ENCODE results near the gene CRYBA1. TPM values are rescaled to one million over a fixed set of nuclear protein-coding genes. Genes with fewer than 3 reads are reported as not detected.
A peak's percentile ranks its signal among the peaks of the same experiment; 100 is the strongest.

CRYBA1 gene
- total and polyA plus RNA-seq, 8 donors, result not detected

DNA sequence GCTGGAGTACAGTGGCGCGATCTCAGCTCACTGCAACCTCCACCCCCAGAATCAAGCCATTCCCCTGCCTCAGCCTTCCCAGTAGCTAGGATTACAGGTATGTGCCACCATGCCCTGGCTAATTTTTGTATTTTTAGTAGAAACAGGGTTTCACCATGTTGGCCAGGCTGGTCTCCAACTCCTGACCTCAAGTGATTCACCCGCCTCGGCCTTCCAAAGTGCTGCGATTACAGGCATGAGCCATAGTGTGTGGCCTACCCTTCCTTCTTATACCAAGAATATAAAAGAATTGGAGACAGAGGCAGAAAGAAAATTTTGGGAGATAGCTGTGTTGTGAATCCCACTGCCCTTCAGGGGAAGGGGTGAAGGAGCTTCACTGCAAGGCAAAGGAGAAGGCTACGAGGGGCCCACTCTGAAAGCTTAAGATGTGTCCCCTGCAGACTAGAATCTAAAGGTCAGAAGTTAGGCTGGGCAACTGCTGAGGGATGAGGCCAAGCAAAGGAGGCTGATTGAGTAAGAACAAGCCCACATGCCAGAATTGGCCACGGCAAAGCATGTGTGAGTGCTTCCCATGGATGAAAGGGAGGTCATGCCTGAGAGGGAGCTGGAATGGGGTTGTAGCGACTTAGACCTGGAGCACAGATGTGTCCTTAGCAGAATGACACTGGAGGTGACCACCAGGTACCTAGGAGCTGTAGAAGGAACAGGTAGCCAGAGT lies 8.4 kb upstream of the CRYBA1 start:
- H3K27me3 ChIP-seq, result no peaks in the 10 kb centered on the region
- intact Hi-C loops (cut with DNase I), result loop anchor here in 1 of 2 donors (10.0 kb wide), 1 partner anchor 57 kb away; the partner anchor contains the start of gene NUFIP2
- DNase-seq (no peak), ATAC-seq (peak; percentile 10)
- no peaks in the 10 kb centered on the region for H3K36me3 ChIP-seq
- no peak overlapping the region for H3K4me3 ChIP-seq
- H3K4me1 ChIP-seq, result peaks cover 3 to 32% of the 10 kb centered on the region in 2 donors
- TF ChIP-seq, protein P1, sequence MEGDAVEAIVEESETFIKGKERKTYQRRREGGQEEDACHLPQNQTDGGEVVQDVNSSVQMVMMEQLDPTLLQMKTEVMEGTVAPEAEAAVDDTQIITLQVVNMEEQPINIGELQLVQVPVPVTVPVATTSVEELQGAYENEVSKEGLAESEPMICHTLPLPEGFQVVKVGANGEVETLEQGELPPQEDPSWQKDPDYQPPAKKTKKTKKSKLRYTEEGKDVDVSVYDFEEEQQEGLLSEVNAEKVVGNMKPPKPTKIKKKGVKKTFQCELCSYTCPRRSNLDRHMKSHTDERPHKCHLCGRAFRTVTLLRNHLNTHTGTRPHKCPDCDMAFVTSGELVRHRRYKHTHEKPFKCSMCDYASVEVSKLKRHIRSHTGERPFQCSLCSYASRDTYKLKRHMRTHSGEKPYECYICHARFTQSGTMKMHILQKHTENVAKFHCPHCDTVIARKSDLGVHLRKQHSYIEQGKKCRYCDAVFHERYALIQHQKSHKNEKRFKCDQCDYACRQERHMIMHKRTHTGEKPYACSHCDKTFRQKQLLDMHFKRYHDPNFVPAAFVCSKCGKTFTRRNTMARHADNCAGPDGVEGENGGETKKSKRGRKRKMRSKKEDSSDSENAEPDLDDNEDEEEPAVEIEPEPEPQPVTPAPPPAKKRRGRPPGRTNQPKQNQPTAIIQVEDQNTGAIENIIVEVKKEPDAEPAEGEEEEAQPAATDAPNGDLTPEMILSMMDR (IDR thresholded peaks at IDR 0.05), result no peak
- no peak overlapping the region for H3K27ac ChIP-seq
- no peaks in the 10 kb centered on the region for H3K9me3 ChIP-seq

DNA sequence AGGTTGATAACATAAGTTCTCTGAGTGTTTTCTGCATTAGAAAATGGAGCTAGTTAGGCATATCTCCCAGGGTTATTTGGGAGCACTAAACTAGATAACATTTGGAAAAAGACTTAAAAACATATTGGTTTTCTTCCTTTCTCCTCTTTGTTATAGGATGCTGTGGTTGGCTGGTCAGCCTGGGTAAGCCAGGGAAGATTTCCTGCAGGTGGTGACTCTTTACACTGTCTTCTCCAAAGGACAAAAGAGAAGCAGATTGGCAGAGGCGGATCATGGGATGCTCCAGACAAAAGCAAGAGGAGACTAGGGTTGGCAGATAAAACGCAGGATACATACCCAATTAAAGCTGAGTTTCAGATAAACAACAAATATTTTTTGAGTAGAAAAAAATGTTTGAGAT lies 6.2 kb upstream of the CRYBA1 start:
- no peaks in the 10 kb centered on the region for H3K36me3 ChIP-seq
- intact Hi-C loops (cut with DNase I), result no loop called here
- no peaks in the 10 kb centered on the region for H3K27me3 ChIP-seq
- H3K9me3 ChIP-seq, result no peaks in the 10 kb centered on the region
- TF ChIP-seq, protein P1 (IDR thresholded peaks at IDR 0.05), result no peak
- H3K27ac ChIP-seq, result peak overlapping the region; percentile 18 to 31
- no peak overlapping the region for H3K4me3 ChIP-seq
- no peak for DNase-seq
- ATAC-seq, result no peak
- H3K4me1 ChIP-seq, result peaks cover 3 to 29% of the 10 kb centered on the region in 2 donors

DNA sequence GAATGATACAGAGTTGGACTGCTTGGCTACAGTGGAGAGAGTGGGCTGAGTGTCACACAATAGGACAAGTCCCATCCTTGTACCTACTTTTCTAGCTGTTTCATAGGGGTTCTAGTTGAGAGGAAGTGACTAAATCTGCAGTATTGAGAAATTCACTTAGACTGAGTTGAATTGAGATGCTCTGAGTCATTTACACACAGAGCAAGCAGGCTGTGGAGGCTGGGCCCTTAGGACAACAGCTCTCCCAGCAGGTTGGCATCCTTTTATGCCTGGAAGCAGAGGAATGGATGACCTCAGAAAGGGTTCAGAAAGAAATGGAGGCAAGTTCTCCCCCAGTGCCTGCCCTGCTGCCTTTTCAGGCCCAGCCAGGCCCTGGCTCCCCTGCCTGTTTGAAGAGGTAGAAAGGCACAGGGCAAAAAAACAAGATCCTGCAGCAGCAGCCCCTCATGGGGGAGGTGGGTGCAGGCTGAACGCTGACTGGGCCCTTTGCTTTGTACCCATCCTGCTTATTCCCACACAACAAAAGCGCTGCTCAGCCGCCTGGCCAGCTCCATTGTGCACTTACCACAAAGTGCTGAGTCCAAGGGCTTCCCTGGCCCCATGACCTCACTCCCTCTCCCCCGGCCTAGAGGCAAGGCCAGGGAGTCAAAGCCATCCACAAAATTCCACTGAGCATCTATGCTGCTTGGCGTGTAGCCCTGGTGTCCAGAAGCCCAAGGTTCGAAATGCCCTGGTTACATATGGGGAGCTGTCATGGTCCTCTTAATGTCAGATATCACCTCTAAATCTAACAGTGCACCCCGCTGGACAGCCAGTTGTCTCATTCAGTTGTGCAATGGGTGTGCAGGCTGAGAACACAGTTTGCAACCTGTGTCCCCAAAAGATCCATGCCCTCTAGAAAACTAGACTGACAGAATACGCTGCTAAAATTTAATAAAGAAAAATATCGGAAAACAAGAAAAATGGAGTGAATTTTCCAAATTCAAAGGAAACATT lies 5.4 kb upstream of the CRYBA1 start:
- H3K27me3 ChIP-seq, result no peaks in the 10 kb centered on the region
- H3K4me1 ChIP-seq, result peaks cover 3 to 29% of the 10 kb centered on the region in 2 donors
- TF ChIP-seq, protein P1 (IDR thresholded peaks at IDR 0.05), result no peak
- no peaks in the 10 kb centered on the region for H3K9me3 ChIP-seq
- H3K27ac ChIP-seq, result peak overlapping the region; percentile 18 to 31
- no peak overlapping the region for H3K4me3 ChIP-seq
- ATAC-seq (peak; percentile 92), DNase-seq (peak in 1 of 4 donors; percentile 55)
- H3K36me3 ChIP-seq, result no peaks in the 10 kb centered on the region
- intact Hi-C loops (cut with DNase I), result no loop called here

DNA sequence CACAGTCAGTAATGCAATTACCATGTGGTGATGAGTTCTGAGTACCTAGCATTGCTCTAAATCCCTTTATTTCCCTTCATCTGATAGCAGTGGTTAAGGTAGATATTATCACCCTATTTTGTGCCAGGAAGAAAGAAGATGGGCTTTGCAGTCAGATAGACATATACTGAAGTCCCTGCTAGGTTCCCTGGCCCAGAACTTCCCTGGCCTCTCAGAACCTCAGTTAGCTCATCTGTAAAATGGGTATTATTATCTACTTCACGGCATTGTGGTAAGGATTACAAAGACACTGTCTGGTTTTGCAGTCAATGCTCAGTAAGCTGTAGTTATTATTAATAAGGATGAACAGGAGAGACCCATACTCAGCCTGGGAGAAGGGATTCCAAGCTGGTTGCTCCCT lies 4.6 kb upstream of the CRYBA1 start:
- no peak overlapping the region for H3K27ac ChIP-seq
- H3K4me1 ChIP-seq, result peaks cover 3 to 29% of the 10 kb centered on the region in 2 donors
- ATAC-seq (no peak), DNase-seq (no peak)
- no peaks in the 10 kb centered on the region for H3K27me3 ChIP-seq
- H3K4me3 ChIP-seq, result no peak overlapping the region
- TF ChIP-seq, protein P1 (IDR thresholded peaks at IDR 0.05), result no peak
- intact Hi-C loops (cut with DNase I), result no loop called here
- H3K36me3 ChIP-seq, result no peaks in the 10 kb centered on the region
- H3K9me3 ChIP-seq, result no peaks in the 10 kb centered on the region

DNA sequence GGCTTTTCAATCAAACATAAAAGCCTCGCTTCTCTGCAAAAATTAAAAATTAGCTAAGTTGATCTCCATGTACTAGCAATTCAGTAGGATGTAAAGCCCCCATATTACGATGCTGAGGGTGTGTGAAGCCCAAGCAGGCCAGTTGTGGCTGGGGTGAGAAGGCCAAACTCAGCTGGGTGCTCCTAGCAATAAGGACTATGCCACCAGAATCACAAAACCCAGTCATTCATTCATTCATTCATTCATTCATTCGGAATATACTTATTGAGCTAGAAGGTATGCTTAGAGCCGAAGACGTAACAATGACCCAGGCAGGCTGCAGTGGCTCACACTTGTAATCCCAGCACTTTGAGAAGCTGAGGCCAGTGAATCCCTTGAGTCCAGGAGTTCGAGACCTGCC lies 3.9 kb upstream of the CRYBA1 start:
- no peak for DNase-seq
- TF ChIP-seq, protein P1 (IDR thresholded peaks at IDR 0.05), result no peak
- H3K9me3 ChIP-seq, result no peaks in the 10 kb centered on the region
- ATAC-seq, result no peak
- H3K27ac ChIP-seq, result no peak overlapping the region
- H3K4me1 ChIP-seq, result peaks cover 3 to 24% of the 10 kb centered on the region in 2 donors
- H3K27me3 ChIP-seq, result no peaks in the 10 kb centered on the region
- H3K4me3 ChIP-seq, result no peak overlapping the region
- intact Hi-C loops (cut with DNase I), result no loop called here
- H3K36me3 ChIP-seq, result no peaks in the 10 kb centered on the region

All from left lung (tissue), 10 donors.